Progenitor cell of endocrine pancreas (in vitro differentiated cells): ENCODE measurements around the gene CAMKK2. TPM values are rescaled to one million over a fixed set of nuclear protein-coding genes. Genes with fewer than 3 reads are reported as not detected.

ENCODE experiments used
- DNase-seq: peaks from one replicate; pipeline ENCODE4 v3.0.0; 2021; ENCODE audit warnings: low spot score; ENCODE audit not compliant: unreplicated experiment
- H3K27ac Mint-ChIP-seq: 2 replicates; pipeline ENCODE4 v1.8.0; 2021; ENCODE audit warnings: mild to moderate bottlenecking, moderate library complexity, mixed read lengths
- H3K27me3 Mint-ChIP-seq: 2 replicates; pipeline ENCODE4 v1.8.0; 2021; ENCODE audit warnings: mixed read lengths
- H3K36me3 Mint-ChIP-seq: 2 replicates; pipeline ENCODE4 v1.8.0; 2022; ENCODE audit warnings: mixed read lengths; ENCODE audit not compliant: insufficient read depth
- H3K4me1 Mint-ChIP-seq: 2 replicates; pipeline ENCODE4 v1.8.0; 2021; ENCODE audit warnings: low read depth, mixed read lengths
- H3K4me3 Mint-ChIP-seq: 2 replicates; pipeline ENCODE4 v1.8.0; 2021; ENCODE audit warnings: low read depth, mild to moderate bottlenecking, moderate library complexity, mixed read lengths
- H3K9me3 Mint-ChIP-seq: 2 replicates; pipeline ENCODE4 v1.8.0; 2021; ENCODE audit warnings: low read depth, mixed read lengths
- total RNA-seq: library from RNA; stranded (reverse); gene quantifications from 2 replicates; pipeline ENCODE4 v1.2.1, GENCODE V29; 2021
- TF ChIP-seq, protein P1 (sequence below): fragments of 200-600 bp; sonication (generic); IDR thresholded peaks from one replicate; pipeline ENCODE4 v1.5.0; 2021; ENCODE audit warnings: antibody characterized with exemption, mild to moderate bottlenecking; ENCODE audit not compliant: unreplicated experiment

The CAMKK2 gene
- total RNA-seq, 1 donor from 2014 or later, result 44.2 TPM

DNA sequence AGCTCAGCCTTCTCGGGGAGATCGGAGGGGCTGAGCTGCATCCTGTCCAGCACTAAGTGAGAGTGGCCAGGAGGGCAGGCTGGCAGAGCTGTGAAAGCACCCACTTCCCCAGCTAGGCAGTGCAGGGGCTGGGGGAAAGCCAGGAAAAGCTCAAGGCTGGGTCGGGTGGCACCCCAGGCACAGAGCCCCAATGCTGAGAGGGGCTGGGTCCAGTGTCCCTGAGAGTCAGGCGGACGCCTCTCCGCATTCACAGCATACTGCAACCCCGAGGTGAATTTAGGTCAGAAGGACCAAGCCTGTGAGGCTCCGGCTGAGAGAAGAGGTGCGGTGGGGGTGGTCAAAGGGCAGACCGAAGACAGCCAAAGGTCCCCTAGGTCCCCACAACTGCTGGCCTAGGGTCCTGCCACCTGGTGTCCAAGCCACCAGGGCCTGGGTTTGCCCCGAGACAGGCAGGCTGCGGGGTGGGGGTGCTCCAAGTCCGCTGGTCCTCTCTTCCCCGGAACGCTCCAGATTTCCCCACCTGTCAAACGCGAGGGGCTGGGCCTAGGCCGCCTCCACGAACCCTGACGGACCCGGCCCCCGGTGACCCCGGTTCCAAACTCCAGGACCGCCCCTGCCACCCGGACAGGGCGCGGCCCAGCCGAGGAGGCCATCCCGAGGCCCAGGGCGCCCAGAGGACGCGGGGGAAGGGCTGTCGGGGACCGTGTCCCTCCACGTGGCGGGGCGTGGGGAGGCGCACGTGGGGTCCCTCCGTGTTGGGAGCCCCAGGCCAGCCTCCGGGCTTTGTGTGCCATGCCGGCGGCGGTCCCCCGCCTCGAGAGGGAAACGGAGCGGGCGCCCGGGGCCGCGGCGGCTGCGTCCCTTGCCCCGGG lies 527 bp downstream of the CAMKK2 start:
- no peaks in the 10 kb centered on the region for H3K27me3 Mint-ChIP-seq
- TF ChIP-seq, protein P1, sequence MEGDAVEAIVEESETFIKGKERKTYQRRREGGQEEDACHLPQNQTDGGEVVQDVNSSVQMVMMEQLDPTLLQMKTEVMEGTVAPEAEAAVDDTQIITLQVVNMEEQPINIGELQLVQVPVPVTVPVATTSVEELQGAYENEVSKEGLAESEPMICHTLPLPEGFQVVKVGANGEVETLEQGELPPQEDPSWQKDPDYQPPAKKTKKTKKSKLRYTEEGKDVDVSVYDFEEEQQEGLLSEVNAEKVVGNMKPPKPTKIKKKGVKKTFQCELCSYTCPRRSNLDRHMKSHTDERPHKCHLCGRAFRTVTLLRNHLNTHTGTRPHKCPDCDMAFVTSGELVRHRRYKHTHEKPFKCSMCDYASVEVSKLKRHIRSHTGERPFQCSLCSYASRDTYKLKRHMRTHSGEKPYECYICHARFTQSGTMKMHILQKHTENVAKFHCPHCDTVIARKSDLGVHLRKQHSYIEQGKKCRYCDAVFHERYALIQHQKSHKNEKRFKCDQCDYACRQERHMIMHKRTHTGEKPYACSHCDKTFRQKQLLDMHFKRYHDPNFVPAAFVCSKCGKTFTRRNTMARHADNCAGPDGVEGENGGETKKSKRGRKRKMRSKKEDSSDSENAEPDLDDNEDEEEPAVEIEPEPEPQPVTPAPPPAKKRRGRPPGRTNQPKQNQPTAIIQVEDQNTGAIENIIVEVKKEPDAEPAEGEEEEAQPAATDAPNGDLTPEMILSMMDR, result no peak
- peak overlapping the region; percentile 84 for H3K4me3 Mint-ChIP-seq
- DNase-seq, result peak; percentile 35
- peak overlapping the region; percentile 80 for H3K27ac Mint-ChIP-seq
- peaks cover 18% of the 10 kb centered on the region for H3K4me1 Mint-ChIP-seq
- no peaks in the 10 kb centered on the region for H3K9me3 Mint-ChIP-seq
- peaks cover 7% of the 10 kb centered on the region for H3K36me3 Mint-ChIP-seq

DNA sequence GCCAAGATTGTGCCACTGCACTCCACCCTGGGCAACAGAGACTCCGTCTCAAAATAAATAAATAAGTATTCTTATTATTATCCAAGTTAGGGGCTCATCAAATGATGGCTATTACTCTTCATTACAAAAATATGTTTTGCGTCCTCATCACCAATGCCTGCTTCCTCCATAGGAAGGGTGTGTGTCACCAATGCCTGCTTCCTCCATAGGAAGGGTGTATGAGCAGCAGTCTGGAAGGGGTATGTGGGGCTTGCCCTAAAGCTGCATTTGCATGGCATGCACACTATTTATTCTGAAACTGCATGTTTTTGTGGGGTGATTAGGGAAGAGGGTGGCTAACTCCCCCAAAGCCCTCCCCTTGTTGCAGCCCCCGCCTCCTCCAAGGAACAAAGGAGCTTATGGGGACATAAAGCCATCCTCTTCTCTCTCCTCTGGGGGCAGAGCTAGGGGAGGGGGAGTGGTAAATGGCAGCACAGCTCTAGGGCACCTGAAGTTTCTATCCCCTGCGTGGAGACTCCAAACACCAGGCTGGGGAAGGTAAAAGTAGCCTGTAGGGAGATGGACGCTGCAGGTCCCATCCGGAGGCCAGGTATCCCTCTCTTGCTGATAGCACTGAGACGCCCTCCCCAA lies 1.3 kb downstream of the CAMKK2 start:
- H3K4me1 Mint-ChIP-seq, result peaks cover 12% of the 10 kb centered on the region
- H3K9me3 Mint-ChIP-seq, result no peaks in the 10 kb centered on the region
- no peak for DNase-seq
- peak overlapping the region; percentile 84 for H3K4me3 Mint-ChIP-seq
- H3K27me3 Mint-ChIP-seq, result no peaks in the 10 kb centered on the region
- TF ChIP-seq, protein P1, result no peak
- peaks cover 7% of the 10 kb centered on the region for H3K36me3 Mint-ChIP-seq
- peak overlapping the region; percentile 80 for H3K27ac Mint-ChIP-seq

DNA sequence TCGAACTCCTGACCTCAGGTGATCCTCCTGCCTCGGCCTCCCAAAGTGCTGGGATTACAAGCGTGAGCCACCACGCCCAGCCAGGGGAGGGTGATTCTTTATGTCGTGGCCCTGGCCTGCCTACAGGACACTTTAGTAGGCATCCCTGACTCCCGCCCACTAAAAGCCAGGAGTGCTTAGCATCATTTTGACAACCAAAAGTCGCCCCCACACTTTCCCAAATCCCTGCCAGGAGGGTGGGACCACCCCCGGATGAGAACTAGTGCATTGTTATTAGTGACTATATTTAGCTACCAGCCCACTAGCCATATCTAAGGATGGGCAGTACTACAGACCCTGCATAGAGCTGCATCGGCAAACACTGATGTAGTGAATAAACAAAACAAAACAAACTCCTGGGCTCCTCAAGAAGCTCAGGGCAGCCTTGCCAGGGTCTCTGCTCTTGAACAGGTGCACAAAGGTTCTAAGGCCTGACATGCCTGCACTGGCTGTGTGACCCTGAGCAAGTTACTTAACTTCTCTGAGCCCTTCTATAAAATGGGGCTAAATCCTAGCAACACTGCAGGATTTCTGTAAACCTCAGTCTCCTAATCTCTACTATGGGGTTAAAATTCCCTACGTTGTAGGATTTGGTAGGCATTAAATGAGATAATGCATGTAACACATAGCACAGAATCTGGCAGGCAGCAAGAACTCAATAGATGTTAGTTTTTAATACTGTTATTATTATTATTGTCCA lies 2.2 kb downstream of the CAMKK2 start:
- DNase-seq, result no peak
- H3K27me3 Mint-ChIP-seq, result no peaks in the 10 kb centered on the region
- TF ChIP-seq, protein P1, result no peak
- no peak overlapping the region for H3K27ac Mint-ChIP-seq
- H3K4me1 Mint-ChIP-seq, result peaks cover 10% of the 10 kb centered on the region
- no peaks in the 10 kb centered on the region for H3K9me3 Mint-ChIP-seq
- peaks cover 9% of the 10 kb centered on the region for H3K36me3 Mint-ChIP-seq
- H3K4me3 Mint-ChIP-seq, result no peak overlapping the region

DNA sequence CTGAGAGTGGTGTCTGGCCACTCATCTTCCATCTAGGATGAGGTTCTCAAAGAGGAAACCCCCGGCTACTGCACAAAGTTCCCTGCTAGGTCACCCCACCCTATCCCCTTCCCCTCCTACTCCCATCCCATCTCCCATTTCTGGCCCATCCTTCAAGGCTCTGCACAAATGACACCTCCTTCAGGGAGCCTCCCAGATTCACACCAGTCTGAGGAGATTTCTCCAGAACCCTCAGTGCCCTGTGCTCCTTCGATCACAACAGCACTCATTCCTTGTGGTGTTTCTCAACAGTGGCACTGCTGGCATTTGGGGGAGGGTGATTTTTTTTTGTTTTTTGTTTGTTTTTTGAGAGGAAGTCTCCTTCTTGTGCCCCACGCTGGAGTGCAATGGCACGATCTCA lies 2.9 kb downstream of the CAMKK2 start:
- no peaks in the 10 kb centered on the region for H3K9me3 Mint-ChIP-seq
- H3K27ac Mint-ChIP-seq, result no peak overlapping the region
- no peak overlapping the region for H3K4me3 Mint-ChIP-seq
- H3K4me1 Mint-ChIP-seq, result peaks cover 8% of the 10 kb centered on the region
- H3K36me3 Mint-ChIP-seq, result peaks cover 9% of the 10 kb centered on the region
- H3K27me3 Mint-ChIP-seq, result no peaks in the 10 kb centered on the region
- TF ChIP-seq, protein P1, result no peak
- DNase-seq, result no peak

DNA sequence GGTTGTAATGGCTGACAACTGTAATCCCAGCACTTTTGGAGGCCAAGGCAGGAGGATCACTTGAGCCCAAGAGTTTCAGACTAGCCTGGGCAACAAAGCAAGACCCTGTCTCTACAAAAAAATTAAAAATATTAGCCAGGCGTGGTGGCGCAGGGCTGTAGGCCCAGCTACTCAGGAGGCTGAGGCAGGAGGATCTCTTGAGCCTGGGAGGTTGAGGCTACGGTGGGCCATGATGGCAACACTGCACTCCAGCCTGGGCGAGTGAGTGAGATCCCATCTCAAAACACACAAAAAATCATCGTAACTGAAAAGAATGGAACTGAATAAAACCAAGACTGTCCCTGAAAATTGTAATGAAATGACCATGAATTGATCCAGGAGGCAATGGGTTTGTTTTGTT lies 6.1 kb downstream of the CAMKK2 start:
- DNase-seq, result no peak
- H3K27me3 Mint-ChIP-seq, result no peaks in the 10 kb centered on the region
- H3K36me3 Mint-ChIP-seq, result peaks cover 9% of the 10 kb centered on the region
- no peaks in the 10 kb centered on the region for H3K9me3 Mint-ChIP-seq
- TF ChIP-seq, protein P1, result no peak
- peaks cover 5% of the 10 kb centered on the region for H3K4me1 Mint-ChIP-seq
- no peak overlapping the region for H3K4me3 Mint-ChIP-seq
- no peak overlapping the region for H3K27ac Mint-ChIP-seq
